Measurements from ENCODE around the gene BCCIP.

- TF ChIP-seq CTCF (IDR thresholded peaks at IDR 0.05), result no peak
- no peak for TF ChIP-seq EZH2 (IDR thresholded peaks at IDR 0.05; ENCODE audit: borderline replicate concordance, insufficient read depth, low read depth, low read length, poor library complexity, severe bottlenecking)
Measured at GRCh38 chr10:125827133-125827532, 3.8 kb downstream of the BCCIP start.

Data from B cell (primary cell).